ENCODE measurements around the gene CXorf65.
A peak's percentile ranks its signal among the peaks of the same experiment; 100 is the strongest.

The CXorf65 gene

GRCh38 chrX:71106427-71106826 lies at the start of gene CXorf65:
Gene CXorf65 (minus strand): TSS chrX:71106740. CDS start chrX:71106556, 184 bp downstream.
- no peak for DNase-seq (ENCODE audit: low spot score)

GRCh38 chrX:71154641-71155040 lies 48.1 kb upstream of the CXorf65 start:
- DNase-seq (ENCODE audit: low spot score) = no peak

- DNase-seq (ENCODE audit: low spot score) = no peak
Measured at GRCh38 chrX:71154196-71154595, 47.7 kb upstream of the CXorf65 start.

- DNase-seq (ENCODE audit: low spot score) = no peak
Measured at GRCh38 chrX:71151366-71151765, 44.8 kb upstream of the CXorf65 start.

GRCh38 chrX:71148278-71148663 lies 41.7 kb upstream of the CXorf65 start:
- DNase-seq (ENCODE audit: low spot score) = no peak

GRCh38 chrX:71147496-71148277 lies 41.1 kb upstream of the CXorf65 start:
- DNase-seq (ENCODE audit: low spot score) = no peak

- peak; percentile 31 for DNase-seq (ENCODE audit: low spot score)
Measured at GRCh38 chrX:71144651-71145050, 38.1 kb upstream of the CXorf65 start, which contains the start of gene NLGN3. Gene NLGN3 (plus strand): TSS chrX:71144841. CDS start chrX:71147750, 2,909 bp downstream.

GRCh38 chrX:71143508-71143907 lies 37.0 kb upstream of the CXorf65 start:
- peak; percentile 37 for DNase-seq (ENCODE audit: low spot score)

- no peak for DNase-seq (ENCODE audit: low spot score)
Measured at GRCh38 chrX:71140440-71140839, 33.9 kb upstream of the CXorf65 start.

- no peak for DNase-seq (ENCODE audit: low spot score)
Measured at GRCh38 chrX:71131510-71131909, 25.0 kb upstream of the CXorf65 start.

- peak; percentile 57 for DNase-seq (ENCODE audit: low spot score)
Measured at GRCh38 chrX:71128915-71129765, 22.6 kb upstream of the CXorf65 start.

- no peak for DNase-seq (ENCODE audit: low spot score)
Measured at GRCh38 chrX:71128166-71128833, 21.8 kb upstream of the CXorf65 start.

- peak; percentile 14 for DNase-seq (ENCODE audit: low spot score)
Measured at GRCh38 chrX:71118985-71119535, 12.5 kb upstream of the CXorf65 start.

- DNase-seq (ENCODE audit: low spot score) = peak; percentile 92
Measured at GRCh38 chrX:71118032-71118984, 11.8 kb upstream of the CXorf65 start, which contains the start of gene MED12. Gene MED12 (plus strand): TSS chrX:71118596. CDS start chrX:71118755, 159 bp downstream.

GRCh38 chrX:71117358-71117757 lies 10.8 kb upstream of the CXorf65 start:
- DNase-seq (ENCODE audit: low spot score) = no peak

GRCh38 chrX:71111921-71112431 lies 5.4 kb upstream of the CXorf65 start:
- DNase-seq (ENCODE audit: low spot score) = no peak

GRCh38 chrX:71111141-71111843 lies 4.8 kb upstream of the CXorf65 start, which contains the start of gene IL2RG:
Gene IL2RG (minus strand): TSS chrX:71111577. CDS start chrX:71111539, 38 bp downstream.
- DNase-seq (ENCODE audit: low spot score) = no peak

GRCh38 chrX:71109051-71109450 lies 2.5 kb upstream of the CXorf65 start:
- DNase-seq (ENCODE audit: low spot score) = no peak

GRCh38 chrX:71107762-71108360 lies 1.3 kb upstream of the CXorf65 start:
- no peak for DNase-seq (ENCODE audit: low spot score)

Measured in GM03348 (cell line).